GM12875 (cell line): Measurements from ENCODE around the gene SBDS.

Experiments
- H3K4me3 ChIP-seq: one replicate; pipeline ENCODE4 v1.5.1; 2011; ENCODE audit warnings: low read depth, low read length, control low read depth
- TF ChIP-seq, protein P1 (sequence below): IDR thresholded peaks from 2 replicates; pipeline ENCODE4 v1.5.1; 2011; ENCODE audit warnings: low read depth, mild to moderate bottlenecking, control low read depth, inconsistent platforms, low read length, moderate library complexity, borderline replicate concordance; ENCODE audit not compliant: insufficient read depth

Gene SBDS

DNA sequence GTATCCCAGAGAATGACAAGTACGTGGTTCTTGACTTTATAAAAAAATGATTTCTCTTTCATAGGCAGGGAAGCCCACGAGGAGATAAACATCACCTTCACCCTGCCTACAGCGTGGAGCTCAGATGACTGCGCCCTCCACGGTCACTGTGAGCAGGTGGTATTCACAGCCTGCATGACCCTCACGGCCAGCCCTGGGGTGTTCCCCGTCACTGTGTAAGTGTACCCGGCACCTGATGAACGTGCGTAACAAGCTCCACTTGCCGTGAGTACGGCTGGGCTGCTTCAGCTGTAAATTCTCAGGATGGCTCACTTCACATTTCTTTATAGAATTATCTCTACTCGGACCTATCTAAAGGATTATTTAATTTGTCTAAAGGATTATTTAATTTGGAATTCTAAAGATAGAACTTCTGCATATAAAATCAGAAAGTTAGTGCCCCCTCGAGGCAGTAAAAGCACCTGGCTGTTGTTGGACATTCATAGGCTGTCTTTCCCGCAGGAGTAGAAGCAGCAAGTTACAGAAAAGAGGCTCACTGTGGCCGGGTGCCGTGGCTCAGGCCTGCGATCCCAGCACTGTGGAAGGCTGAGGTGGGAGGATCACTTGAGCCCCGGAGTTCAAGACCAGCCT, 46.8 kb downstream of the SBDS start:
- TF ChIP-seq, protein P1, sequence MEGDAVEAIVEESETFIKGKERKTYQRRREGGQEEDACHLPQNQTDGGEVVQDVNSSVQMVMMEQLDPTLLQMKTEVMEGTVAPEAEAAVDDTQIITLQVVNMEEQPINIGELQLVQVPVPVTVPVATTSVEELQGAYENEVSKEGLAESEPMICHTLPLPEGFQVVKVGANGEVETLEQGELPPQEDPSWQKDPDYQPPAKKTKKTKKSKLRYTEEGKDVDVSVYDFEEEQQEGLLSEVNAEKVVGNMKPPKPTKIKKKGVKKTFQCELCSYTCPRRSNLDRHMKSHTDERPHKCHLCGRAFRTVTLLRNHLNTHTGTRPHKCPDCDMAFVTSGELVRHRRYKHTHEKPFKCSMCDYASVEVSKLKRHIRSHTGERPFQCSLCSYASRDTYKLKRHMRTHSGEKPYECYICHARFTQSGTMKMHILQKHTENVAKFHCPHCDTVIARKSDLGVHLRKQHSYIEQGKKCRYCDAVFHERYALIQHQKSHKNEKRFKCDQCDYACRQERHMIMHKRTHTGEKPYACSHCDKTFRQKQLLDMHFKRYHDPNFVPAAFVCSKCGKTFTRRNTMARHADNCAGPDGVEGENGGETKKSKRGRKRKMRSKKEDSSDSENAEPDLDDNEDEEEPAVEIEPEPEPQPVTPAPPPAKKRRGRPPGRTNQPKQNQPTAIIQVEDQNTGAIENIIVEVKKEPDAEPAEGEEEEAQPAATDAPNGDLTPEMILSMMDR = no peak
- no peak overlapping the region for H3K4me3 ChIP-seq

DNA sequence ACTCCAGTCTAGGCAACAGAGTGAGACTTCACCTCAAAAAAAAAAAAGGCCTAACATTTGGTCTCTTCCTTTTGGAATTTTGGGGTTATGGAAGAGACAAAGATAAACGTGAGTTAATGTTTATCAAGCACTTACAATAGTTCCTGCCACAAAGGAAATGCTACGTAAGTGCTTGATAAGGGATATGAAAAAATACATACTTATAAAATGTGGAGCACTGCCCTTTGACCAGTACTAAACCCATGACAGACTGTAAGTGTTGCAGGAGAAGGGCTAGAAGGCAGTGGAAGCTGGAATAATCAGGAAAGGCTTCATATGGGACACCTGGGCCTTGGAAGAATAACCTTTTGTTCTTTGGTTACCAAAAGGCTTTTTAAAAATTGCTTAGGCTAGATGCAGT, 48.8 kb downstream of the SBDS start:
- H3K4me3 ChIP-seq = no peak overlapping the region
- TF ChIP-seq, protein P1 = no peak

DNA sequence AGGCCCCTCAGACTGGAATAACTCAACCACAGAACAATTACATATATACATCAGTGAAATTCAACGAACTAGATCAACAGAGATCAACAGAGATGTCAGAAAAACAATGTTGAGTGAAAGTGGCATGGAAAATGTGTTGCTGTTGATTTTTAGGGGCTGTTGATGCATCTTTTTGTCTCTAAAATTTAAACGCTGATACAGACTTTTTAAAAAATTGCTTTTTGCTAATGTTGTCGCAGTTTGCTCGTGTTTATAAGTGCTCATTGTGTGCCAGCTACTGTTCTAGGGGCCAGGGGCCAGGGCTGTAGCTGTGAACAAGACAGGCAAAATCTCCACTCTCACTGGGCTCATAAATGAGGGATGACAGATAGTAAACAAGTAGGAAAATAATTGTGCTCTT, 56.1 kb downstream of the SBDS start:
- H3K4me3 ChIP-seq = no peak overlapping the region

DNA sequence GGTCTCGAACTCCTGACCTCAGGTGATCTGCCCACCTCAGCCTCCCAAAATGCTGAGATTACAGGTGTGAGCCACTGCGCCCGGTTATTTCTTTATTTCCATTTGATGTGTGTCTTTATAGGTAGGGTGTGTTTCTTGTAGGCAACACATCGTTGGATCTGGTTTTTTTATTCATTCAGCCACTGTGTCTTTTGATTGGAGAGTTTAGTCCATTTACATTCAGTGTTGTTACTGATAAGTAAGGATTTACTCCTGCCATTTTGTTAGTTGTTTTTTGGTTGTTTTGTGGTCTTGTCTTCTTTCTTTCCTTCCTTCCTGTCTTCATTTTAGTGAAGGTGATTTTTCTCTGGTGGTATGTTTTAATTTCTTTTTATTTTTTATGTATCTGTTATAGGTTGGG, 57.4 kb downstream of the SBDS start:
- TF ChIP-seq, protein P1 = no peak
- H3K4me3 ChIP-seq = no peak overlapping the region

More for the DNA sequence above, 56.1 kb downstream of the SBDS start:
- TF ChIP-seq, protein P1 = no peak
